ENCODE measurements around the gene GTPBP2. TPM values are rescaled to one million over a fixed set of nuclear protein-coding genes. Genes with fewer than 3 reads are reported as not detected.

The GTPBP2 gene
- total and polyA plus RNA-seq, 2 of the 13 experiments (the other 11 are each of a cell fraction or from before 2014, with no cell fraction given): 26.9 to 88.2 TPM

DNA sequence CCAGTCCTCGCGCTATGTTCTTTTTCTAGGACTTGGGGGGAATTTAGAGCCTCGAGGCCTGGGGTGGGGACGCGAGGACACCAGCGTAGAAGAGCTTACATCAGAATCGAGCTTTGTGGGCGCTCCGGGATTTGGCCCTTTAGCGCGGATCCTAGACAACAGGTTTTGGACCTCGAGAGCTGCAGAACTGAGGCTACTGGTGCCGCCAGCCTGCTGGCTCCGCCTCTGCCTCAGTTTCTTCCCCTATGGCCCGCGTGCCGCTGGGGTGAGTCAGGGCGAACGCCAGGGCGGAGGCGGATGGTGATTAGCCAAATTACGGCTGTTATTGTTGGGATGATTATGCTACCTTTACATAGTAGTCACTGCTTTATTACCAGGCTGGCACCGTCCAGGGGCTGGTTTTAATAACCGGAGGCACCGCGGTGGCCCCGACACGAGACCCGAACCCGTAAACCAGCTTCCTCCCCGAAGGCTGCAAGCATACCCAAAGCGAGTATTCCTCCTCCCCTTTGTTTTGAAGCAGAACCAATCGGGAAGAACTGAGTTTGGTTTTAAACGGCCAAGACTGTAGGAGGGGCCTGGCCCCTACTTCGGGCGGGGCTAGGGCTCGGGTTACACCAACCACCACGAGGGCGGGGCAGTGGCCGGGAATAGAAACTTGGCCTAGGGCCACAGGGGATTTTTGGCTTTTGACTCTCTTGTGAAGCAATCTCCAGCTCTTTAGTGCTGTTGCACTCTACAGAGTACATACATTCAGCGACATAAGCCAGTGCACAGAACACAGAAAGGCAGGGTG, 639 bp upstream of the GTPBP2 start (continued):
- TF ChIP-seq, protein P1, sequence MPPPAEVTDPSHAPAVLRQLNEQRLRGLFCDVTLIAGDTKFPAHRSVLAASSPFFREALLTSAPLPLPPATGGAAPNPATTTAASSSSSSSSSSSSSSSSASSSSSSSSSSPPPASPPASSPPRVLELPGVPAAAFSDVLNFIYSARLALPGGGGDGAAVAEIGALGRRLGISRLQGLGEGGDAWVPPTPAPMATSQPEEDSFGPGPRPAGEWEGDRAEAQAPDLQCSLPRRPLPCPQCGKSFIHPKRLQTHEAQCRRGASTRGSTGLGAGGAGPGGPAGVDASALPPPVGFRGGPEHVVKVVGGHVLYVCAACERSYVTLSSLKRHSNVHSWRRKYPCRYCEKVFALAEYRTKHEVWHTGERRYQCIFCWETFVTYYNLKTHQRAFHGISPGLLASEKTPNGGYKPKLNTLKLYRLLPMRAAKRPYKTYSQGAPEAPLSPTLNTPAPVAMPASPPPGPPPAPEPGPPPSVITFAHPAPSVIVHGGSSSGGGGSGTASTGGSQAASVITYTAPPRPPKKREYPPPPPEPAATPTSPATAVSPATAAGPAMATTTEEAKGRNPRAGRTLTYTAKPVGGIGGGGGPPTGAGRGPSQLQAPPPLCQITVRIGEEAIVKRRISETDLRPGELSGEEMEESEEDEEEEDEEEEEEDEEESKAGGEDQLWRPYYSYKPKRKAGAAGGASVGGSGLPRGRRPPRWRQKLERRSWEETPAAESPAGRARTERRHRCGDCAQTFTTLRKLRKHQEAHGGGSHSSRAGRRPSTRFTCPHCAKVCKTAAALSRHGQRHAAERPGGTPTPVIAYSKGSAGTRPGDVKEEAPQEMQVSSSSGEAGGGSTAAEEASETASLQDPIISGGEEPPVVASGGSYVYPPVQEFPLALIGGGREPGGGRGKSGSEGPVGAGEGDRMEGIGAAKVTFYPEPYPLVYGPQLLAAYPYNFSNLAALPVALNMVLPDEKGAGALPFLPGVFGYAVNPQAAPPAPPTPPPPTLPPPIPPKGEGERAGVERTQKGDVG (CRISPR knock-in tag; IDR thresholded peaks at IDR 0.05; ENCODE audit: borderline replicate concordance): no peak
- TF ChIP-seq SOX13 (IDR thresholded peaks at IDR 0.05): no peak; the same call in 1 of the 2 replicates
- TF ChIP-seq SOX13 (CRISPR knock-in tag; conservative IDR thresholded peaks at IDR 0.05 in 1 of 2, IDR thresholded peaks at IDR 0.05 in 1 of 2): peak in 1 of 2 experiments; percentile 60; a peak in 2 of 4 replicates
- no peak for TF ChIP-seq ZNF850 (CRISPR knock-in tag; conservative IDR thresholded peaks at IDR 0.05)
- TF ChIP-seq, protein P2, sequence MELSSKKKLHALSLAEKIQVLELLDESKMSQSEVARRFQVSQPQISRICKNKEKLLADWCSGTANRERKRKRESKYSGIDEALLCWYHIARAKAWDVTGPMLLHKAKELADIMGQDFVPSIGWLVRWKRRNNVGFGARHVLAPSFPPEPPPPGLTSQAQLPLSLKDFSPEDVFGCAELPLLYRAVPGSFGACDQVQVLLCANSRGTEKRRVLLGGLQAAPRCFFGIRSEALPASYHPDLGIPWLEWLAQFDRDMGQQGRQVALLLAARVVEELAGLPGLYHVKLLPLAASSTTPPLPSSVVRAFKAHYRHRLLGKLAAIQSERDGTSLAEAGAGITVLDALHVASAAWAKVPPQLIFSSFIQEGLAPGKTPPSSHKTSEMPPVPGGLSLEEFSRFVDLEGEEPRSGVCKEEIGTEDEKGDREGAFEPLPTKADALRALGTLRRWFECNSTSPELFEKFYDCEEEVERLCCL (CRISPR knock-in tag; IDR thresholded peaks at IDR 0.05; ENCODE audit: borderline replicate concordance): no peak; the same call in 1 of the 2 replicates
- TF ChIP-seq ONECUT2 (CRISPR knock-in tag; IDR thresholded peaks at IDR 0.05): no peak; the same call in 1 of the 2 replicates
- TF ChIP-seq TRIM24 (CRISPR knock-in tag; IDR thresholded peaks at IDR 0.05): no peak
- no peak for TF ChIP-seq ZNF296 (CRISPR knock-in tag; conservative IDR thresholded peaks at IDR 0.05)
- TF ChIP-seq, protein P3, sequence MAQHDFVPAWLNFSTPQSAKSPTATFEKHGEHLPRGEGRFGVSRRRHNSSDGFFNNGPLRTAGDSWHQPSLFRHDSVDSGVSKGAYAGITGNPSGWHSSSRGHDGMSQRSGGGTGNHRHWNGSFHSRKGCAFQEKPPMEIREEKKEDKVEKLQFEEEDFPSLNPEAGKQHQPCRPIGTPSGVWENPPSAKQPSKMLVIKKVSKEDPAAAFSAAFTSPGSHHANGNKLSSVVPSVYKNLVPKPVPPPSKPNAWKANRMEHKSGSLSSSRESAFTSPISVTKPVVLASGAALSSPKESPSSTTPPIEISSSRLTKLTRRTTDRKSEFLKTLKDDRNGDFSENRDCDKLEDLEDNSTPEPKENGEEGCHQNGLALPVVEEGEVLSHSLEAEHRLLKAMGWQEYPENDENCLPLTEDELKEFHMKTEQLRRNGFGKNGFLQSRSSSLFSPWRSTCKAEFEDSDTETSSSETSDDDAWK (CRISPR knock-in tag; IDR thresholded peaks at IDR 0.05): no peak
- TF ChIP-seq ZNF354B (CRISPR knock-in tag; IDR thresholded peaks at IDR 0.05): peak; percentile 58; the same call in 1 of the 2 replicates
- TF ChIP-seq RAD51 (IDR thresholded peaks at IDR 0.05; ENCODE audit: borderline replicate concordance): no peak
- TF ChIP-seq MYNN (CRISPR knock-in tag; IDR thresholded peaks at IDR 0.05; ENCODE audit: low read depth): peak; percentile 81; the same call in 1 of the 2 replicates
- no peak; the same call in 1 of the 2 replicates for TF ChIP-seq ZNF577 (CRISPR knock-in tag; IDR thresholded peaks at IDR 0.05; ENCODE audit: borderline replicate concordance, low read depth)
- TF ChIP-seq ZNF678 (CRISPR knock-in tag; IDR thresholded peaks at IDR 0.05): no peak; the same call in 1 of the 2 replicates
- TF ChIP-seq ZSCAN22 (CRISPR knock-in tag; IDR thresholded peaks at IDR 0.05): no peak
- TF ChIP-seq, protein P4, sequence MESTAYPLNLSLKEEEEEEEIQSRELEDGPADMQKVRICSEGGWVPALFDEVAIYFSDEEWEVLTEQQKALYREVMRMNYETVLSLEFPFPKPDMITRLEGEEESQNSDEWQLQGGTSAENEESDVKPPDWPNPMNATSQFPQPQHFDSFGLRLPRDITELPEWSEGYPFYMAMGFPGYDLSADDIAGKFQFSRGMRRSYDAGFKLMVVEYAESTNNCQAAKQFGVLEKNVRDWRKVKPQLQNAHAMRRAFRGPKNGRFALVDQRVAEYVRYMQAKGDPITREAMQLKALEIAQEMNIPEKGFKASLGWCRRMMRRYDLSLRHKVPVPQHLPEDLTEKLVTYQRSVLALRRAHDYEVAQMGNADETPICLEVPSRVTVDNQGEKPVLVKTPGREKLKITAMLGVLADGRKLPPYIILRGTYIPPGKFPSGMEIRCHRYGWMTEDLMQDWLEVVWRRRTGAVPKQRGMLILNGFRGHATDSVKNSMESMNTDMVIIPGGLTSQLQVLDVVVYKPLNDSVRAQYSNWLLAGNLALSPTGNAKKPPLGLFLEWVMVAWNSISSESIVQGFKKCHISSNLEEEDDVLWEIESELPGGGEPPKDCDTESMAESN (CRISPR knock-in tag; conservative IDR thresholded peaks at IDR 0.05): peak; percentile 17; the same call in 1 of the 2 replicates
- peak; percentile 80 for TF ChIP-seq SAP130 (CRISPR knock-in tag; IDR thresholded peaks at IDR 0.05; ENCODE audit: low read depth)
- no peak for TF ChIP-seq ATF7-NPFF (CRISPR knock-in tag; IDR thresholded peaks at IDR 0.05; ENCODE audit: low read depth)
- TF ChIP-seq, protein P5, sequence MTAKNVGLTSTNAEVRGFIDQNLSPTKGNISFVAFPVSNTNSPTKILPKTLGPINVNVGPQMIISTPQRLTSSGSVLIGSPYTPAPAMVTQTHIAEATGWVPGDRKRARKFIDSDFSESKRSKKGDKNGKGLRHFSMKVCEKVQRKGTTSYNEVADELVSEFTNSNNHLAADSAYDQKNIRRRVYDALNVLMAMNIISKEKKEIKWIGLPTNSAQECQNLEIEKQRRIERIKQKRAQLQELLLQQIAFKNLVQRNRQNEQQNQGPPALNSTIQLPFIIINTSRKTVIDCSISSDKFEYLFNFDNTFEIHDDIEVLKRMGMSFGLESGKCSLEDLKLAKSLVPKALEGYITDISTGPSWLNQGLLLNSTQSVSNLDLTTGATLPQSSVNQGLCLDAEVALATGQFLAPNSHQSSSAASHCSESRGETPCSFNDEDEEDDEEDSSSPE (CRISPR knock-in tag; IDR thresholded peaks at IDR 0.05): 0 out of 2 replicates have a peak, but pooled peaks have one; percentile 34
- no peak for TF ChIP-seq TBL1XR1 (IDR thresholded peaks at IDR 0.05; ENCODE audit: borderline replicate concordance, low read length, partially characterized antibody)
